Mesendoderm (in vitro differentiated cells): ENCODE data around the gene CEP41.

Experiments used
- DNase-seq: peaks from one replicate; pipeline ENCODE4 v3.0.0; 2013
- H2AK5ac ChIP-seq: 2 replicates; pipeline ENCODE4 v1.6.1; 2013; ENCODE audit warnings: low read length, inconsistent platforms
- H2BK120ac ChIP-seq: 2 replicates; pipeline ENCODE4 v1.6.1; 2013; ENCODE audit warnings: low read depth, mild to moderate bottlenecking, low read length, moderate library complexity, mixed read lengths
- H2BK15ac ChIP-seq: replicated peaks from 2 replicates; pipeline ENCODE4 v1.6.1; 2013; ENCODE audit warnings: low read depth, mild to moderate bottlenecking, moderate library complexity
- H2BK5ac ChIP-seq: 2 replicates; pipeline ENCODE4 v1.6.1; 2013; ENCODE audit warnings: low read length, inconsistent platforms
- H3K18ac ChIP-seq: 2 replicates; pipeline ENCODE4 v1.6.1; 2013; ENCODE audit warnings: mild to moderate bottlenecking, low read length, mixed read lengths
- H3K23ac ChIP-seq: one replicate; pipeline ENCODE4 v1.6.1; 2013; ENCODE audit warnings: low read length
- H3K27ac ChIP-seq: 2 replicates; pipeline ENCODE4 v1.5.1; 2013; ENCODE audit warnings: low read depth, mild to moderate bottlenecking, inconsistent platforms, low read length, moderate library complexity
- H3K27me3 ChIP-seq: 2 replicates; pipeline ENCODE4 v1.6.1; 2013; ENCODE audit warnings: low read length, control low read depth, mild to moderate bottlenecking, inconsistent platforms; ENCODE audit not compliant: insufficient read depth, poor library complexity
- H3K36me3 ChIP-seq: 2 replicates; pipeline ENCODE4 v1.6.1; 2013; ENCODE audit warnings: low read length, inconsistent platforms; ENCODE audit not compliant: control insufficient read depth, insufficient read depth
- H3K4ac ChIP-seq: one replicate; pipeline ENCODE4 v1.6.1; 2013; ENCODE audit warnings: low read depth, mild to moderate bottlenecking, low read length, moderate library complexity
- H3K4me1 ChIP-seq: 2 replicates; pipeline ENCODE4 v1.6.1; 2013; ENCODE audit warnings: low read depth, low read length, inconsistent platforms; ENCODE audit not compliant: control insufficient read depth
- H3K4me2 ChIP-seq: 2 replicates; pipeline ENCODE4 v1.6.1; 2013; ENCODE audit warnings: low read length
- H3K4me3 ChIP-seq: 2 replicates; pipeline ENCODE4 v1.5.1; 2013; ENCODE audit warnings: mild to moderate bottlenecking, low read length
- H3K56ac ChIP-seq: one replicate; pipeline ENCODE4 v1.6.1; 2013; ENCODE audit warnings: low read length
- H3K79me1 ChIP-seq: 2 replicates; pipeline ENCODE4 v1.6.1; 2013; ENCODE audit warnings: low read length, inconsistent platforms
- H3K79me2 ChIP-seq: 2 replicates; pipeline ENCODE4 v1.6.1; 2013; ENCODE audit warnings: mild to moderate bottlenecking, low read length; ENCODE audit not compliant: control insufficient read depth, insufficient read depth
- H3K9ac ChIP-seq: 2 replicates; pipeline ENCODE4 v1.6.1; 2013; ENCODE audit warnings: low read length, inconsistent platforms
- H4K5ac ChIP-seq: one replicate; pipeline ENCODE4 v1.6.1; 2013; ENCODE audit warnings: low read length
- H4K8ac ChIP-seq: one replicate; pipeline ENCODE4 v1.6.1; 2013; ENCODE audit warnings: low read depth, mild to moderate bottlenecking, control low read depth, low read length, moderate library complexity
- WGBS: extraction: QIAGEN DNeasy Blood & Tissue Kit; methylation state at CpG from one replicate; pipeline ENCODE4 v1.1.7; 2013; ENCODE audit warnings: low lambda C conversion rate, missing lambda C conversion rate; ENCODE audit not compliant: insufficient coverage; ENCODE audit errors: extremely low coverage; 5-methylcytosine and 5-hydroxymethylcytosine counted together

CEP41 gene

DNA sequence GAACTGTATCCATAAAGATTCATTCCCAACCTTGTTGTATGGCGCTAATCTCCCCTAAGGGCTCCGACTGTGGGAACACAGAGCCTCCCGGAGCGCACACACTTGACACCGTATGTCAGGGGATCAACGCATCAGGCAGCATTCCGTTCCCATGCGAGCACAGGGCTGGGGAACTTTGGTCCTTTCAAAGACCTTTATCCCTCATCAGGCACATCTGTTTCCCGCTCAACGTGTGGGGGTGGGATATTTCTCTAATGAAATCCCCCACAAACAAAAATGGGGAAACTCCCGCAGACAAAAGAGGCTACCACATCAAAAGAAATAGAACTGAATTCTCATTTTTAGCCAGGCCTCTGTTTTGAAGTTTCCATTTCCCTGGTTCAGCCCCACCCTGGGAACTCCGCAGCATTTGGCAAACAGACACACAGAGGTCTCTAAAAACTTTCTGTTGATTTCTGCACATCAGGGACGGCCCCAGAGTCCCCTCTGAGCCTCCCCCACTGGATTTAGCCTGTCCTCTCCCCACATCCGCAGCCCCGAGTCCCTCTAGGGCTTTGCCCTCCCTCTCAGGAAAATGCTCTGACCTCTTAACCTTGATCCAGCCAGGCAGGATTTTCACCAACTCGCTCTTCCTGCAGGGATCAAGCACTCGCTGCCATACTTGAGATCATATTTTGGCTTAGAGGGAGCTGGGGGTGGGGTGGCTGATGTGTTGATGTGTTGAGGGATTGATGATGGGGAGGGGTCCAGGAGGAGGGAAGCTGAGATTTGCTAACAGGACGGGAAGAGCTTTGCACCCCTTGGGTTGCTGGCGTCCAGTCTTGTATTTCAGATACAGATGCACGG lies 89.6 kb downstream of the CEP41 start:
- H2AK5ac ChIP-seq = no peak overlapping the region
- no peak overlapping the region for H3K4ac ChIP-seq
- no peak overlapping the region for H3K9ac ChIP-seq
- H3K4me2 ChIP-seq = no peak overlapping the region
- no CpG with 5 or more reads among the region's 20 CpGs for WGBS
- H3K56ac ChIP-seq = peak overlapping the region; percentile 25
- no peak overlapping the region for H3K27ac ChIP-seq
- H3K79me1 ChIP-seq = no peaks in the 10 kb centered on the region
- no peaks in the 10 kb centered on the region for H3K27me3 ChIP-seq
- H2BK120ac ChIP-seq = no peak overlapping the region
- H2BK15ac ChIP-seq = no peak overlapping the region
- H3K79me2 ChIP-seq = no peaks in the 10 kb centered on the region
- no peak overlapping the region for H3K23ac ChIP-seq
- H4K5ac ChIP-seq = no peak overlapping the region
- DNase-seq = no peak
- no peak overlapping the region for H2BK5ac ChIP-seq
- no peaks in the 10 kb centered on the region for H3K36me3 ChIP-seq
- H3K4me1 ChIP-seq = peaks cover 7% of the 10 kb centered on the region
- no peak overlapping the region for H3K4me3 ChIP-seq
- no peak overlapping the region for H3K18ac ChIP-seq
- no peak overlapping the region for H4K8ac ChIP-seq

DNA sequence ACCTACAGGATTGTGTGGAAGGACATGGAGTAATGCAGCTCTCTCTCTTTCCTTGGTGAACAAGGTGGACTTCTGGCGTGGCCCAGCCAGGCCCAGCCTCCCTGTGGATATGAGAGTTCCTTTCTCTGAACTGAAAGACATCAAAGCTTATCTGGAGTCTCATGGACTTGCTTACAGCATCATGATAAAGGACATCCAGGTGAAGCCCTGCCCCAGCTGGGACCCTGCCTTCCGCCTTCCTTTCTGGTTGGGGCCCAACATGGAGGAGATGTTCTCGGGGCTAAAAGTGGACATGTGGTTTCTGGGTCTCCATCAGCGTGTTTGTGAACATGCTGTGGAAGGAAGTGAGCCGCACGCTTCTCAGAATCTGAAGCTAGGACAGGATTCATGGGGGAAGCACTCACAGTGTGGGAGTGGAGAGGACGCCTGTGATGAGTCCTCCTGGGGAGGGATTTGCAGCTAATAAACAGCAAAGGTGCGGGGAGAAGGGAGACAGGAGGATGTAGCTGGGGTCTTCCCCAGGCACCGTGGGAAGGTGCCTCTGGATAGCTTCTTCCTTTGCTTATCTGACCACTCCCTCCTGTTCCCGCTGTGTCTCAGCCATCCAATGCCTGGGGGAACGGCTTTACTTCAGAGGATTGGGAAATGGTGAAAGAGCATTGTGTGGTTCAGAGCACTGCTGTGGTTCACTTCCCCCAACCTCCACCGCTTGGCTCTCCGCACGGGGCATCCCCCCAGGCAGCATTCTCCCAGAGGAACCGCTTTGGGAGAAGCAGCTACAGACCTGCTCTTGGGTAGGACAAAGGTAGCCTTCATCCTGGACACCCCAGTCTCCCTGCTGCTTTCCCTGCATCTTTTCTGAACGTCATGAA lies 90.7 kb downstream of the CEP41 start:
- WGBS = no CpG with 5 or more reads among the region's 16 CpGs

DNA sequence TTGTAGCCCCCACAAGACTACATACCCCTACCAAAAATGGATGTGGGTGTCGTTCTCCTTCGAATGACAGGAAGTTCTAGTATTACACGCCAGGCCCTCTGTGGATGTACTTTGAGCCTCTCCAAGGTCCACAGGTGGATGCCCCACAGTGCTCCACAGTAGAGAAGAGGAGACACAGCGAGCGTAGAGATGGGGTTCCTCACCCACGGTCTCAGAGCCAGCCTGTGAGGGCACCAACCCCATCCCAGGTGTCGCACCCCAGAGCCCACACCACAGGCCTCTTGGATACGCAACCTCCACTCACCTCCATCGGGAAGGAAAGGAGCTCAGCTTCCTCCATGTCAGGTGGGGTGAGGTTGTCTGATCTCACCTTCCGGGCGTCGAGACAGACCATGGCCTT lies 93.9 kb downstream of the CEP41 start:
- H2AK5ac ChIP-seq = no peak overlapping the region
- WGBS = no CpG with 5 or more reads among the region's 12 CpGs
- H3K4me3 ChIP-seq = no peak overlapping the region
- H3K79me2 ChIP-seq = no peaks in the 10 kb centered on the region
- no peak overlapping the region for H4K5ac ChIP-seq
- no peak for DNase-seq
- H3K23ac ChIP-seq = no peak overlapping the region
- no peak overlapping the region for H2BK5ac ChIP-seq
- no peak overlapping the region for H2BK15ac ChIP-seq
- no peak overlapping the region for H3K4me2 ChIP-seq
- no peaks in the 10 kb centered on the region for H3K36me3 ChIP-seq
- no peak overlapping the region for H3K56ac ChIP-seq
- no peak overlapping the region for H2BK120ac ChIP-seq
- H3K18ac ChIP-seq = no peak overlapping the region
- peaks cover 7% of the 10 kb centered on the region for H3K4me1 ChIP-seq
- no peaks in the 10 kb centered on the region for H3K27me3 ChIP-seq
- no peak overlapping the region for H4K8ac ChIP-seq
- H3K79me1 ChIP-seq = no peaks in the 10 kb centered on the region
- no peak overlapping the region for H3K4ac ChIP-seq
- no peak overlapping the region for H3K27ac ChIP-seq
- no peak overlapping the region for H3K9ac ChIP-seq

More for the DNA sequence above, 90.7 kb downstream of the CEP41 start:
- H3K23ac ChIP-seq = no peak overlapping the region
- no peaks in the 10 kb centered on the region for H3K27me3 ChIP-seq
- H2BK120ac ChIP-seq = no peak overlapping the region
- H3K4me1 ChIP-seq = peaks cover 6% of the 10 kb centered on the region
- H4K8ac ChIP-seq = no peak overlapping the region
- no peaks in the 10 kb centered on the region for H3K79me1 ChIP-seq
- no peaks in the 10 kb centered on the region for H3K36me3 ChIP-seq
- no peak overlapping the region for H2BK15ac ChIP-seq
- H3K4ac ChIP-seq = no peak overlapping the region
- no peak overlapping the region for H3K27ac ChIP-seq
- H3K18ac ChIP-seq = no peak overlapping the region
- no peak overlapping the region for H2BK5ac ChIP-seq
- no peak overlapping the region for H3K9ac ChIP-seq
- H3K4me3 ChIP-seq = no peak overlapping the region
- H2AK5ac ChIP-seq = no peak overlapping the region
- DNase-seq = peak; percentile 89
- H4K5ac ChIP-seq = no peak overlapping the region
- no peaks in the 10 kb centered on the region for H3K79me2 ChIP-seq
- peak overlapping the region; percentile 15 for H3K56ac ChIP-seq
- no peak overlapping the region for H3K4me2 ChIP-seq

DNA sequence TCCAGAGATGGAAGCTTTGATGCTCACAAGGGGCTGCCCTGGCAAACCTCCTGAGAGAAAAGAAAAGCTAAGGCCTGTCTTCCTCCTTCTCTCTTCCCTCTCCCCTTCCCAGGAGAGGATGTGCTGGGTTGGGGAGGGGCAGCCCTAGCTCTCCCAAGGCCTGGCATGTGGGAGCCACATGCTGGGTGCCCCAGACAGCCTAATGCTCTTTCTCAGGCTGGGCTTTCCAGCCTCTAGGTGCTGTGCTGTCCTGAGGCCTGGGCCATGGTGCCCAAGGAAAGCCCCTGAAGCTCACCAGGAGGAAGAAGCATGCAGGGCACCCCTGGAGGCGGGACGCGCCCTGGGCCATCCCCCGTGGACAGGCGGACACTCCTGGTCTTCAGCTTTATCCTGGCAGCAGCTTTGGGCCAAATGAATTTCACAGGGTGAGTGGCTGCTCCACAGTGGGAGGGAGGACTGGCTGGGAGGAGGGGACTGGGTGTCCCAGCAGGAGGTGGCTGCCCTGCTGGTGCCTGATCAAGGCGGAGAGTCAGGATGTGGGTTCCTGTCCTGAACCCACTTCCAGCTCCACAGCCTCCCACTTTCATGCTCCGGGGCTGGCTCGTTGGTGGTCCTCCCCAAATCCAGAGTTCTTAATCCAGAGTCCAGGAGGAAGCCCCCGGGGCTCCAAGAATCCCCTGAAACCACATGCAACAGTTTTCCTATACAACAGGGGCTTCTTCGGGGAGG lies 94.5 kb downstream of the CEP41 start:
- Histone ChIP-seq H3K23ac (no peak overlapping the region), H2BK120ac (no peak overlapping the region), H2AK5ac (no peak overlapping the region), H4K5ac (no peak overlapping the region), H2BK15ac (no peak overlapping the region), H3K79me2 (no peaks in the 10 kb centered on the region), H3K27me3 (no peaks in the 10 kb centered on the region), H2BK5ac (no peak overlapping the region), H3K18ac (no peak overlapping the region), H3K9ac (no peak overlapping the region), H3K4me1 (peaks cover 7% of the 10 kb centered on the region), H3K4me2 (no peak overlapping the region), H3K4ac (no peak overlapping the region), H3K4me3 (no peak overlapping the region), H4K8ac (no peak overlapping the region), H3K56ac (no peak overlapping the region), H3K79me1 (no peaks in the 10 kb centered on the region), H3K36me3 (no peaks in the 10 kb centered on the region), H3K27ac (no peak overlapping the region)
- no peak for DNase-seq
- WGBS = no CpG with 5 or more reads among the region's 10 CpGs

DNA sequence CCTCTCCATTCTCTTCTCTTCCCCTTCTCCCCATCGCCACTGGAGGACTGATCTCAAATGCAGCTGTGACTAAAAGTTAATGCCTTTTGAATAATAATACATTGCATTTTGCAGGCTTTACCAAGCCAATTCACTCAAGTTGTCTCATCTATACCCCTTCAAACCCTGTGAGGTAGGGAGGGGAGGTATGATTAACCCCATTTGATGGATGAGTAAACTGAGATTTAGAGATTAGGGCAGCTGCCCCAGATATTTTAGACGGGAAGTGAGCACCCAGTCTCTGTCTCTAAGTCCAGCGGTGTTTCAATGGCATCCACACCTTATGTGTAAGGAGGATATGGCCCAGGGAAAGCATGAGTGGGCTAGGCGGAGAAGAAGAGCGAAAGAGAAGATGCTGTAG lies 95.1 kb downstream of the CEP41 start:
- Histone ChIP-seq H2AK5ac (no peak overlapping the region), H3K27ac (no peak overlapping the region), H2BK15ac (no peak overlapping the region), H3K27me3 (no peaks in the 10 kb centered on the region), H3K56ac (no peak overlapping the region), H3K79me2 (no peaks in the 10 kb centered on the region), H3K4me2 (no peak overlapping the region), H3K4me3 (no peak overlapping the region), H3K79me1 (no peaks in the 10 kb centered on the region), H3K9ac (no peak overlapping the region), H3K18ac (no peak overlapping the region), H4K8ac (no peak overlapping the region), H2BK120ac (no peak overlapping the region), H3K36me3 (no peaks in the 10 kb centered on the region), H3K4ac (no peak overlapping the region), H2BK5ac (no peak overlapping the region), H4K5ac (no peak overlapping the region), H3K23ac (no peak overlapping the region), H3K4me1 (peaks cover 5% of the 10 kb centered on the region)
- no CpG with 5 or more reads among the region's 5 CpGs for WGBS
- DNase-seq = no peak
